ENCODE data around the gene REX1BD. TPM values are rescaled to one million over a fixed set of nuclear protein-coding genes. Genes with fewer than 3 reads are reported as not detected.

Gene REX1BD
- total and polyA plus RNA-seq, 2 of the 13 experiments (the other 11 are each of a cell fraction or from before 2014, with no cell fraction given): 7.5 to 25.4 TPM

GRCh38 chr19:18557411-18558201 lies 31.0 kb upstream of the REX1BD start, which contains the start of gene KXD1 (continued):
- TF ChIP-seq HES4 (CRISPR knock-in tag; IDR thresholded peaks at IDR 0.05; ENCODE audit: borderline replicate concordance): no peak
- TF ChIP-seq TEAD2 (CRISPR knock-in tag; IDR thresholded peaks at IDR 0.05): no peak
- peak; percentile 20; the same call in 1 of the 2 replicates for TF ChIP-seq ZNF83 (CRISPR knock-in tag; IDR thresholded peaks at IDR 0.05; ENCODE audit: borderline replicate concordance)
- no peak for TF ChIP-seq GRHL1 (CRISPR knock-in tag; conservative IDR thresholded peaks at IDR 0.05)
- TF ChIP-seq FOXC1 (CRISPR knock-in tag; IDR thresholded peaks at IDR 0.05; ENCODE audit: borderline replicate concordance): peak; percentile 67; the same call in 1 of the 2 replicates
- TF ChIP-seq RXRA (CRISPR knock-in tag; IDR thresholded peaks at IDR 0.05): no peak
- TF ChIP-seq RNF2 (conservative IDR thresholded peaks at IDR 0.05; ENCODE audit: low read depth): no peak
- TF ChIP-seq KLF12 (CRISPR knock-in tag; IDR thresholded peaks at IDR 0.05; ENCODE audit: borderline replicate concordance): 0 out of 2 replicates have a peak, but pooled peaks have one; percentile 28
- TF ChIP-seq SIX1 (CRISPR knock-in tag; IDR thresholded peaks at IDR 0.05; ENCODE audit: borderline replicate concordance): no peak
- no peak for TF ChIP-seq TBL1XR1 (IDR thresholded peaks at IDR 0.05; ENCODE audit: borderline replicate concordance, low read length, partially characterized antibody)
- no peak for TF ChIP-seq SNRNP70 (IDR thresholded peaks at IDR 0.05; ENCODE audit: low read depth, low read length)
- peak; percentile 33; the same call in 1 of the 2 replicates for TF ChIP-seq POLR2AphosphoS5 (IDR thresholded peaks at IDR 0.05; ENCODE audit: low read depth, low read length)
- no peak for TF ChIP-seq HNRNPUL1 (IDR thresholded peaks at IDR 0.05; ENCODE audit: low read depth, low read length)
- no peak for TF ChIP-seq NCOA1 (CRISPR knock-in tag; IDR thresholded peaks at IDR 0.05)
- TF ChIP-seq ZNF646 (CRISPR knock-in tag; IDR thresholded peaks at IDR 0.05): no peak
- TF ChIP-seq MEF2D (CRISPR knock-in tag; IDR thresholded peaks at IDR 0.05): 0 out of 2 replicates have a peak, but pooled peaks have one; percentile 51
- peak; percentile 82 for TF ChIP-seq ZNF607 (CRISPR knock-in tag; IDR thresholded peaks at IDR 0.05; ENCODE audit: borderline replicate concordance)
- no peak for TF ChIP-seq ZNF503 (CRISPR knock-in tag; IDR thresholded peaks at IDR 0.05)
- TF ChIP-seq ZFY (CRISPR knock-in tag; IDR thresholded peaks at IDR 0.05): peak; percentile 83
- TF ChIP-seq POLR2G (IDR thresholded peaks at IDR 0.05; ENCODE audit: low read depth, low read length): peak; percentile 78; the same call in 1 of the 2 replicates
